GM19397 (cell line): Measurements from ENCODE around the gene CNGA3.
"Not testable (repeated sequence)": the region's sequence is repeated elsewhere in the genome, so short reads cannot be mapped to it uniquely, and the experiment has no call there.

Source experiments
- ATAC-seq: cut with Tn5 transposase; IDR thresholded peaks from one replicate; pipeline ENCODE4 v1.9.1; 2021; ENCODE audit warnings: mild to moderate bottlenecking, moderate library complexity; ENCODE audit not compliant: unreplicated experiment

The CNGA3 gene

DNA sequence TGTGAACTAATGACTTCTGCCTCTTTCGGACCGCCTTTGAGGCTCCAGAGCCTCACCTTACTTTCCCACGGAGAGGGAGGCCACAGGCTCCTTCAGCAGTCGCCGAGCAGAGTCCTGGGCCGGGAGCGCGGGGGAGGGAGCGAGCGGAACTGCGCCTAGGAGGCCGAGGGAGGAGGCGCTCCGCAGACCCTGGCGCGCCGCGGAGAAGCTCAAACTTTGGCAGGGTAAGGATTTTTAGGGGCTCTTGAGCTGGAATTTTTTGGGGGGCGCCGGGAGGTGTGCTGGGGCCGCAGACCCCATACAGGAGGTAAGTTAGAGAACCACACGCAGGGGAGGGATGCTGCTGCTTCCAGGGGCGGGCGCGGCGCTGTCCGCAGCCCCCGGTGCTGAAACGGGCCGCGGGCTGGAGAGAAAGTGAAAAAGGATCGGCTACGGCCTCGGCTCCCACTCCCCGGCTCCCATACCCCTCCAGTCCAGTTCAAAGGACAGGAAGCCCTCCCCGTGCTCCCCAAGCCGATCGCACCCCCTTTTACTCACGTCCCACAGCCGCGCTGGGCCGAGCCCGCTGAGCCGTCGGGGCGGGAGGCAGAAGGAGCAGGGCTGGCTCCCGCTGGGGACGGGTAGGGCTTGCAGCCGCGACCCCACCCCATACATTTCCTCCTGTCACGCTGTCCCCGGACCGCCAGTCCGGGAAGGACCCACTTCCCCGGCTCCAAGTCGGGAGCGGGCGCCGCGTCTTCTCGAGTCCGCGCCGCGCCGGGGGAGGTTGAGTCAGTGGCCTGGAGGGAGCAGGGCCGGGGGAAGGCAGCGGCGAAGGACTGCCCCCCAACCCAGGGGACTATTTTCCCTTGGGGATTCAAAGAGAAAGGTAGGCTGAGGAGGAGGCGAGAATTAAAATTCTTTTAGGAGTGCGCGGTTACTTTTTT lies at the start of gene CNGA3:
Gene CNGA3, plus strand, starts transcription at position 146 of the 926 bp plus-strand sequence. CDS start 23,520 bp downstream, outside the sequence.
- ATAC-seq: no peak

- no peak for ATAC-seq
Observed at GRCh38 chr2:98297817-98298682, 48.2 kb upstream of the CNGA3 start.

DNA sequence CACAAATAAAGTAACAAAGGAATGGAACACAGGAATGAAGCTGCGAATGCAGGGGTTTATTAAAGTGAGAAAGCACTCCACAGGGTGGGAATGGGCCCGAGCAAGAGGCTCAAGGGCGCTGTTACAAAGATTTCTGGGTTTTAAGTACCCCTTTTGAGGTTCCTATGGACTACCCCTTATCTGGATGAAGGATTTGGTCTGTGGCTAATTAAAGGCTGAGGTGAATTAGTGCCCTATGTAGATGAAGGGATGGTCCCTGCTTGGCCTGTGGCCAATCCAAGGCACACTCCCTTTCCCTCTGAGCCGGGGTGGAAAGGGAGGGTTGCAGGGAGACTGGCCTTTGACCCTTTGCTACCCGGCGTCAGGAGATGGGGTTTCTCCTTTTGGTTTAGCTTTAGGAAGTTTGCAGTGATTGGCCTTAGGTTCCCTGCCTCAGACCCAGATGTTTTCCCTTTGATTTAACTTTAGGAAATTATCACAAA lies 47.5 kb upstream of the CNGA3 start:
- ATAC-seq: no peak

DNA sequence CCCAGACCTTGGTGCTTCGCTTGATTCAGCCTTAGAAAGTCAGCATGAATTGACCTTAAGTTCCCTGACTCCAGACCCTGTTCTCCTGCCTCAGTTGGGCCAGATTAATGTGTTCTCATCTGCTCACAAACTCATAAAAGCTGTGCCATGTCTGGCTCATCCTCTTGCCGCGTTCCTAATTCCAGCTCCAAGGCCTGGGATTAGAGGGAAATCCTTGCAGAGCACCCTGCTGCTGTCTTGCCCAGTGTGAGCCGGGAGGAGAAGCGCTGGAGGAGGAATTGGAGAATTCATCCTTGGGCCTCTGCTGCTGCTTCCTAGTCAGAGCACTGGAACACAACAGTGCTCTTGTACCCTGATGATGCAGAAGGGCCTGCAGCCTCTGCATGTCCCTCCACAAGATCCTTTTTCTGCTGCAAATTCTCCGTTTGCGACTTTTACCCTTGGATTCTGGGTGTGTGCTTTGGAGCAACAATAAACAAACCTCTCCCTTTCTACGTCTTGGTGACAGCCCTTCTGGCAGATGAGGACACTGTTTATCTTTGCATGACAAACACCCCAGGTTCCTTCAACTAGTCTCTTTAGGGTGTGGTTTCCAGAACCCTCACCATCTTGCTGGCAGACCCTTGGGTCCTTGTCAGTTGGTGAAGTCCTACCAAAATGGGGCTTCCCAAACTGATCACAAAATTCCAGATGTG lies 46.9 kb upstream of the CNGA3 start:
- ATAC-seq: no peak

DNA sequence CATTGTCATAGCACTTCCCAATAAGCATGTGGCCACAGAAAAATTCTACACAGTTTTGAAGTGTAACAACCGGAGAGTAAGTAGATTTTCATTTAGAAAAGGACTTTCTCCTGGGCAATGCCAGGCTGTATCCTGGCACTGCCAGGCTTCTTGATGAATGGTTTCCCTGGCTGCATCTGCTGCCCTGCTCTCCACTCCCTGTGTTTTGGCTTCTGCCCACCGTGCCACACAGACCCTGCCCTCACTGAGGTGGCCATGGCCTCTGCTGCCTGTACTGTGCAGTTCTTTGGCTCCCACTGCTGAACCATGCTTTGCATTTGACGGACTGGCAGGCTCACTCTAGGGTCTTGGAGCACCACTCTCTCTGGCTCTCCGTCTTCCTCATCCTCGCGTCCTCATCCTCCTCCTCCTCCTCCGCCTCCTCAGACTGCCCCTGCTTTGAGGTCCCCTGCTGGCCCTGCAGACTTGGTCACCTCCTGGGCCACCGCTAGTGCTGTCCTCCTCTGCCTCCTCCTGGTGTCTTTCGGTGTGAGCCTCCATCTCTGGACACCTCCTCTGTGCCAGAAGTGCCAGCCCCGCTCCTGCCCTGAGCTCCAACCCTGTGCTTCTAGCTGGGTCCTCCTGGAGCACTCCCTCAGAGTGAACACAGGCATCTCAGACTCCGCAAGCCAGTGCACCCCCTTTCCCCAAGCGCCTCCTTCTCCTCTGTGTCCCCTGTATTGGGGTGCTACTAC lies 45.9 kb upstream of the CNGA3 start:
- no peak for ATAC-seq

- no peak for ATAC-seq
Observed at GRCh38 chr2:98301469-98301868, 44.8 kb upstream of the CNGA3 start.

DNA sequence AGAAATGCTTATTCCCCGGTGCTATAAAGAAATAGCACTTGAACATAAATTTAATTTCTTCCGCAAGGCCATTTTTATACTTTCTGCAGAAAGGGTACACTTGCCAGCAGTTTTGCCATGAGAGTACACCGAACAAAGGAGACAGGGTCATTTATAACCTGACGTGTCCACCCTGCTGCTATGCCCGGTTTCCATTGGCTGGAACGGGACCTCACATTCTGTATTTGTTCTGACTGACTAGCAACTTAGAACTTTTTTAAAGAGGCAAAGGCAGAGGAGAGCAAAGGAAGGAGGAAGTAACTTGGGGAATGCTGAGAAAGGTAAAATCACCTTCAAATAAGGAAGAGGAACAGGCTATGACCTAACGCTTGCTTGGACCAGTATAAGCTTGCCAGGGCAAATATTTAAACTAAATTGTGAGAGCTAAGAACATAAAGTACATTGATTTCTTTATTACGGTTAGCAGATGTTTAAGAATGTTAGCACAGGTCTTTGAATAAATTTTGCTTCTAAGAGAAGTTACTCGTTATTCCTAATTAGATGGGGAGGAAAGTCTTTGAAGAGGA lies 39.0 kb upstream of the CNGA3 start:
- not testable (repeated sequence) for ATAC-seq

DNA sequence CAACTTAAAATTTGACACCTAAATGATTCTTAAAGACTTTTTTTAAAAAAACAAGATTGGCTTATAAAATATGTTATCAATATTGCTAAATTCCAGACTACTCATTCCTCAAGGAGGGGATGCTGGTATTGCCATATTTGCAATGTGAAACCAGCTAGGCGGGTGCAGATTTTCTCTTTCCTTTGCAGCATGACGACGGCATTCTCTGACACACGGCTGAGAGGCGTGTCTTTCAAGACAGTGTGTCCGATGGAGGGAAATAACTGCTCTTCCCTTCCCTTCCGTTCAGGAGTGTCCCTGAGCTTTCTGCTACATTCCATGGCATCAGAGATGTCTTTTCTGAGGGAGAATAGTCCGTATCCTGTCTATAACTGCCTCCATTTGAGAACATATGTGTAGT lies 38.2 kb upstream of the CNGA3 start:
- no peak for ATAC-seq

- ATAC-seq: no peak
Observed at GRCh38 chr2:98308532-98308931, 37.7 kb upstream of the CNGA3 start.

- no peak for ATAC-seq
Observed at GRCh38 chr2:98309580-98309979, 36.7 kb upstream of the CNGA3 start.

GRCh38 chr2:98310010-98310409 lies 36.2 kb upstream of the CNGA3 start:
- no peak for ATAC-seq

GRCh38 chr2:98311090-98311489 lies 35.2 kb upstream of the CNGA3 start:
- no peak for ATAC-seq

- ATAC-seq: no peak
Observed at GRCh38 chr2:98311771-98312545, 34.3 kb upstream of the CNGA3 start.

DNA sequence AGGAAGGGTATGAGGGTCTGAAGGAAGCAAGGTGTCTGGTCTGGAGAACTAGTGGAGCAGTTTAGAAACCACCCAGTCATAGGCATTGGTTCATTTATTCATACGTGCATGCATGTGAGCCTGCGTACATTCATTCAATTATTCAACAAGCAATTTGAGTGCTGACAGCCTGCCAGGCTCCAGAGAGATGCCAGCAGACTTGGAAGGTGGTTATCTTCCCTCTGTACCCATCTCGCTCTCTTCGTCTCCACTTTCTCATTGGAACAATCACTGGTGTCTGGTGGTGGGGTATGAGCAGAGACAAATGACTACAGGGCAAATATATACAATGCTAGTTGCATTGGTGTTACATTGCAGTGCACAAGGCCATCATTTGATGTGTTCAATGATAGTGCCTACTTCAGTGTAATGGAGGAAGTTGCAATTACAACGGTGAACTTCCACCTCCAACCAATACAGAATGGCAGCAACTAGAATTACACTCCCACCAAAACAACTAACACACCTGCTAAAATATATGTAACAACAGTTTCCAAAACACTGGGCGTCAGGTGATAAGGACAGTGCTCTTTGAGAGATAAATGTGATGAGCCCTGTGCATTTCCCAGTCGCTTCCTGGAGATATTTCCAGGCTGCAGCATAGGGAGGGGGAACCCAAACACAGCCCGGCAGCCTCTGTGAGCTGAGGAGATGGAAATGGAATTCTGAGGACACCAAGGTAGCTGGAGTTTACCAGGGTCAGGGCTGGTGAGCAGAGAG lies 32.6 kb upstream of the CNGA3 start:
- ATAC-seq: no peak

- ATAC-seq: no peak
Observed at GRCh38 chr2:98314251-98314650, 32.0 kb upstream of the CNGA3 start.

DNA sequence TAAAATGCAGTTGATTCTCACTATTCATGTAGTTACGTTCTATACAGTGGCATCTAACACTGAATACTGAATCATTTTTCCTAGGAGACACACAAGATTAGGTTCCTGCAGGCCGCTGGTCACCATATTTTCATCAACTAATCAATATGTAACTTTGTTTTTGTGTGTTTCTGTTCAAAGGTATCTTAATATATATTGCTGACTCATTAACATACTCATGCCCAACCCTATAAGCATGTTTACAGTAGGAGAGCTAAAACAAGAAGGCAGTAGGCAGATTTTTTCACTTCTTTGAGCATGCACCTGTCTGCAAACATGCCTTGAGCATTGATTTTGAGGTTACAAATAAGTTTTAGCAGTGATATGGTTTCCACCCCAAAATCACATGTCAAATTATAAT lies 30.3 kb upstream of the CNGA3 start:
- no peak for ATAC-seq

- no peak for ATAC-seq
Observed at GRCh38 chr2:98317214-98317613, 29.0 kb upstream of the CNGA3 start.

DNA sequence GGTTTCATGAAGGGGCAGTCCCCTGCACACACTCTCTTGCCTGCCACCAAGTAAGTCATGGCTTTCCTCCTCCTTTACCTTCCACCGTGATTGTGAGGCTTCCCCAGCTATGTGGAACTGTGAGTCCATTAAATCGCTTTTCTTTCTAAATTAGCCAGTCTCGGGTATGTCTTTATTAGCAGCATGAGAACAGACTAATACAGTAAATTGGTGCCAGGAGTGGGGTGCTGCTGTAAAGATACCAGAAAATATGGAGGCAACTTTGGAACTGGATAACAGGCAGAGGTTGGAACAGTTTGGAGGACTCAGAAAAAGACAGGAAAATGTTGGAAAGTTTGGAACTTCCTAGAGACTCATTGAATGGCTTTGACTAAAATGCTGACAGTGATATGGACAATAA lies 26.1 kb upstream of the CNGA3 start:
- not testable (repeated sequence) for ATAC-seq
